Breast epithelium (tissue), 3 donors: Measurements from ENCODE around the gene IGLL1.

ENCODE experiments used
- POLR2A ChIP-seq: fragments of 450-650 bp; IDR thresholded peaks from one replicate; pipeline ENCODE4 v1.6.1; 2016; ENCODE audit warnings: antibody characterized with exemption, mild to moderate bottlenecking, moderate library complexity
- POLR2AphosphoS5 ChIP-seq, 3 donors: sonication (generic); formaldehyde crosslinking; IDR thresholded peaks; one replicate each; pipeline ENCODE4 v1.6.1; 2017; ENCODE audit warnings: antibody characterized with exemption in 3 of 3
- TF ChIP-seq, protein P1 (sequence below), 3 donors: fragments of 450-650 bp; IDR thresholded peaks; one replicate each; pipeline ENCODE4 v1.5.1; 2016 to 2017; ENCODE audit warnings: antibody characterized with exemption in 3 of 3, mild to moderate bottlenecking in 3 of 3, moderate library complexity in 3 of 3

DNA sequence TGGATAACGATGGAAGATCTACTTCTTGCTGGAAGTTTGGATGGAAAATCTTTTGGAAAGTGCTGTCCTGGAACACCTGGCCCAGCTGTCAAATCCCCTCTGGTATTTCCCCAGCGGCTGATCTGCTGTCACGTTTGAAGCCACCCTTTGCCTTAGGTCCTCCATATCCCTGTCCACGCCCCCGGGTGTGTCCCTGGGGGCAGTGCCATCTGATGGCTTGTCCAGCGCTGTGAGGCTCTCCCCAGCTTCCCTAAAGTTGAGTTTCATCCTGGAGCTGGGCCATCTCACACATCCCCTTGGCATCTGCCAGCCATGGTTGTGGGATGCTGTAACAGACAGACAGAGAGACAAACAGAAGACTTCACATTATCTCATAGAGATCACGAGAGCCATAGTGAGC lies 3.1 kb upstream of the IGLL1 start:
- TF ChIP-seq, protein P1, sequence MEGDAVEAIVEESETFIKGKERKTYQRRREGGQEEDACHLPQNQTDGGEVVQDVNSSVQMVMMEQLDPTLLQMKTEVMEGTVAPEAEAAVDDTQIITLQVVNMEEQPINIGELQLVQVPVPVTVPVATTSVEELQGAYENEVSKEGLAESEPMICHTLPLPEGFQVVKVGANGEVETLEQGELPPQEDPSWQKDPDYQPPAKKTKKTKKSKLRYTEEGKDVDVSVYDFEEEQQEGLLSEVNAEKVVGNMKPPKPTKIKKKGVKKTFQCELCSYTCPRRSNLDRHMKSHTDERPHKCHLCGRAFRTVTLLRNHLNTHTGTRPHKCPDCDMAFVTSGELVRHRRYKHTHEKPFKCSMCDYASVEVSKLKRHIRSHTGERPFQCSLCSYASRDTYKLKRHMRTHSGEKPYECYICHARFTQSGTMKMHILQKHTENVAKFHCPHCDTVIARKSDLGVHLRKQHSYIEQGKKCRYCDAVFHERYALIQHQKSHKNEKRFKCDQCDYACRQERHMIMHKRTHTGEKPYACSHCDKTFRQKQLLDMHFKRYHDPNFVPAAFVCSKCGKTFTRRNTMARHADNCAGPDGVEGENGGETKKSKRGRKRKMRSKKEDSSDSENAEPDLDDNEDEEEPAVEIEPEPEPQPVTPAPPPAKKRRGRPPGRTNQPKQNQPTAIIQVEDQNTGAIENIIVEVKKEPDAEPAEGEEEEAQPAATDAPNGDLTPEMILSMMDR (IDR thresholded peaks at IDR 0.05), result no peak
- TF ChIP-seq POLR2AphosphoS5 (IDR thresholded peaks at IDR 0.05), result no peak
- TF ChIP-seq POLR2A, result no peak
